Neuronal stem cell (in vitro differentiated cells): ENCODE data around the gene RBM6.
A peak's percentile ranks its signal among the peaks of the same experiment; 100 is the strongest.

Source experiments
- DNase-seq: peaks from one replicate; pipeline ENCODE4 v3.0.0-alpha.2; 2013; ENCODE audit warnings: low spot score
- H2AFZ ChIP-seq: one replicate; pipeline ENCODE4 v1.6.1; 2013; ENCODE audit warnings: mild to moderate bottlenecking, low read length, inconsistent platforms
- H2AK5ac ChIP-seq: 2 replicates; pipeline ENCODE4 v1.6.1; 2013; ENCODE audit warnings: low read depth, mild to moderate bottlenecking, inconsistent platforms, low read length, moderate library complexity, mixed read lengths
- H2BK120ac ChIP-seq: 2 replicates; pipeline ENCODE4 v1.6.1; 2013; ENCODE audit warnings: low read depth, mild to moderate bottlenecking, inconsistent platforms, low read length, moderate library complexity, mixed read lengths
- H2BK12ac ChIP-seq: one replicate; pipeline ENCODE4 v1.6.1; 2013; ENCODE audit warnings: low read length, inconsistent platforms
- H2BK15ac ChIP-seq: 2 replicates; pipeline ENCODE4 v1.6.1; 2013; ENCODE audit warnings: mild to moderate bottlenecking, low read length, inconsistent platforms, mixed read lengths
- H2BK5ac ChIP-seq: one replicate; pipeline ENCODE4 v1.6.1; 2013; ENCODE audit warnings: inconsistent platforms, mild to moderate bottlenecking, low read length, moderate library complexity
- H3K14ac ChIP-seq: one replicate; pipeline ENCODE4 v1.6.1; 2013; ENCODE audit warnings: low read length, inconsistent platforms
- H3K18ac ChIP-seq: 2 replicates; pipeline ENCODE4 v1.6.1; 2013; ENCODE audit warnings: low read length, inconsistent platforms
- H3K23ac ChIP-seq: 2 replicates; pipeline ENCODE4 v1.6.1; 2013; ENCODE audit warnings: low read depth, mild to moderate bottlenecking, mixed read lengths, low read length, inconsistent platforms; ENCODE audit not compliant: poor library complexity
- H3K27ac ChIP-seq: replicated peaks from 3 replicates; pipeline ENCODE4 v1.5.1; 2013; ENCODE audit warnings: low read length, inconsistent platforms
- H3K27me3 ChIP-seq, 3 experiments: 2 replicates each; pipeline ENCODE4 v1.6.1; 2013; ENCODE audit warnings: low read length in 3 of 3, mild to moderate bottlenecking in 2 of 3, inconsistent platforms in 1 of 3, low read depth in 1 of 3, mixed read lengths in 1 of 3, moderate library complexity in 1 of 3; ENCODE audit not compliant: control insufficient read depth in 3 of 3, insufficient read depth in 3 of 3
- H3K36me3 ChIP-seq, 2 donors: replicated peaks in 1 of 2; 2 replicates each; pipeline ENCODE4 v1.6.1; 2013; ENCODE audit warnings: low read length in 2 of 2; ENCODE audit not compliant: control insufficient read depth in 2 of 2, insufficient read depth in 2 of 2
- H3K4ac ChIP-seq: 2 replicates; pipeline ENCODE4 v1.6.1; 2013; ENCODE audit warnings: inconsistent platforms, mild to moderate bottlenecking, low read length, moderate library complexity
- H3K4me1 ChIP-seq, 2 donors: 1 replicate in 1 of 2; 2 replicates in 1 of 2; pipeline ENCODE4 v1.6.1; 2013; ENCODE audit warnings: low read length in 2 of 2, low read depth in 1 of 2; ENCODE audit not compliant: control insufficient read depth in 2 of 2, insufficient read depth in 1 of 2
- H3K4me2 ChIP-seq: one replicate; pipeline ENCODE4 v1.6.1; 2013; ENCODE audit warnings: mild to moderate bottlenecking, low read length, inconsistent platforms; ENCODE audit not compliant: insufficient read depth, poor library complexity, severe bottlenecking
- H3K4me3 ChIP-seq, 2 donors: 2 replicates each; pipeline ENCODE4 v1.5.1; 2013; ENCODE audit warnings: low read length in 2 of 2, mild to moderate bottlenecking in 2 of 2, inconsistent platforms in 1 of 2, moderate library complexity in 1 of 2
- H3K79me1 ChIP-seq: one replicate; pipeline ENCODE4 v1.6.1; 2013; ENCODE audit warnings: low read depth, mild to moderate bottlenecking, inconsistent platforms, low read length, moderate library complexity
- H3K9ac ChIP-seq: one replicate; pipeline ENCODE4 v1.6.1; 2013; ENCODE audit warnings: mild to moderate bottlenecking, low read depth, low read length, inconsistent platforms; ENCODE audit not compliant: poor library complexity
- H3K9me3 ChIP-seq, 2 donors: replicated peaks in 1 of 2; 2 replicates each; pipeline versions ENCODE3 to v1.6.1; 2013; ENCODE audit warnings: low read length in 2 of 2, mild to moderate bottlenecking in 2 of 2, inconsistent platforms in 1 of 2, low read depth in 1 of 2, mixed read lengths in 1 of 2, moderate library complexity in 1 of 2; ENCODE audit not compliant: control insufficient read depth in 2 of 2, insufficient read depth in 1 of 2
- H4K8ac ChIP-seq: one replicate; pipeline ENCODE4 v1.6.1; 2013; ENCODE audit warnings: low read depth, mild to moderate bottlenecking, inconsistent platforms, low read length, moderate library complexity
- H4K91ac ChIP-seq: one replicate; pipeline ENCODE4 v1.6.1; 2013; ENCODE audit warnings: low read length, low read depth, mild to moderate bottlenecking, inconsistent platforms; ENCODE audit not compliant: poor library complexity
- WGBS, 2 donors: extraction: QIAGEN DNeasy Blood & Tissue Kit; methylation state at CpG; one replicate each; pipeline ENCODE4 v1.1.7; 2013; ENCODE audit warnings: missing lambda C conversion rate in 2 of 2, mixed read lengths in 1 of 2; ENCODE audit not compliant: insufficient read length in 2 of 2, insufficient replicate concordance in 1 of 2; ENCODE audit errors: extremely low coverage in 2 of 2; 5-methylcytosine and 5-hydroxymethylcytosine counted together

The RBM6 gene

GRCh38 chr3:50122071-50122470 lies 182.1 kb downstream of the RBM6 start:
- DNase-seq, result no peak
- H4K8ac ChIP-seq, result no peak overlapping the region
- H3K4me3 ChIP-seq, result no peak overlapping the region
- no peak overlapping the region for H3K27ac ChIP-seq
- peak overlapping the region; percentile 99 for H2AK5ac ChIP-seq
- H3K9me3 ChIP-seq, result no peaks in the 10 kb centered on the region
- peaks cover 24 to 30% of the 10 kb centered on the region in 2 donors for H3K4me1 ChIP-seq
- peak overlapping the region; percentile 61 for H2BK12ac ChIP-seq
- no CpG with 5 or more reads among the region's 2 CpGs for WGBS, 2 donors
- H3K9ac ChIP-seq, result peak overlapping the region; percentile 7
- no peak overlapping the region for H2BK120ac ChIP-seq
- H3K4me2 ChIP-seq, result no peak overlapping the region
- peak overlapping the region; percentile 85 for H2BK5ac ChIP-seq
- H2AFZ ChIP-seq, result no peak overlapping the region
- no peak overlapping the region for H4K91ac ChIP-seq
- H2BK15ac ChIP-seq, result peak overlapping the region; percentile 40
- H3K14ac ChIP-seq, result no peak overlapping the region
- peaks cover 29 to 44% of the 10 kb centered on the region in 2 donors for H3K36me3 ChIP-seq
- no peaks in the 10 kb centered on the region for H3K79me1 ChIP-seq
- no peak overlapping the region for H3K4ac ChIP-seq
- H3K18ac ChIP-seq, result peak overlapping the region; percentile 31
- no peak overlapping the region for H3K23ac ChIP-seq
- H3K27me3 ChIP-seq, result no peaks in the 10 kb centered on the region

GRCh38 chr3:50122661-50123391 lies 182.9 kb downstream of the RBM6 start:
- Histone ChIP-seq H2BK5ac (peak overlapping the region; percentile 85), H3K79me1 (no peaks in the 10 kb centered on the region), H3K9me3 (no peaks in the 10 kb centered on the region), H3K23ac (peak overlapping the region; percentile 44), H3K27ac (no peak overlapping the region), H3K4me3 (no peak overlapping the region), H4K8ac (no peak overlapping the region), H2BK15ac (peak overlapping the region; percentile 87), H3K27me3 (no peaks in the 10 kb centered on the region), H3K36me3 (peaks cover 23 to 36% of the 10 kb centered on the region in 2 donors), H2BK120ac (no peak overlapping the region), H2AFZ (no peak overlapping the region), H3K4me2 (no peak overlapping the region), H3K4ac (no peak overlapping the region), H4K91ac (peak overlapping the region; percentile 24), H3K4me1 (peaks cover 24 to 32% of the 10 kb centered on the region in 2 donors), H3K14ac (peak overlapping the region; percentile 14), H2BK12ac (peak overlapping the region; percentile 66), H3K18ac (peak overlapping the region; percentile 88), H3K9ac (no peak overlapping the region), H2AK5ac (peak overlapping the region; percentile 99)
- no peak for DNase-seq
- no CpG with 5 or more reads among the region's 14 CpGs for WGBS, 2 donors

GRCh38 chr3:50123394-50124051 lies 183.6 kb downstream of the RBM6 start:
- Histone ChIP-seq H3K27me3 (no peaks in the 10 kb centered on the region), H2BK15ac (peak overlapping the region; percentile 87), H3K18ac (peak overlapping the region; percentile 88), H3K14ac (peak overlapping the region; percentile 41), H3K36me3 (peaks cover 16 to 29% of the 10 kb centered on the region in 2 donors), H3K4me1 (peaks cover 24 to 32% of the 10 kb centered on the region in 2 donors), H3K4me3 (no peak overlapping the region), H3K23ac (peak overlapping the region; percentile 44), H3K9ac (no peak overlapping the region), H2AK5ac (peak overlapping the region; percentile 99), H4K8ac (no peak overlapping the region), H3K79me1 (no peaks in the 10 kb centered on the region), H3K4me2 (no peak overlapping the region), H2BK5ac (peak overlapping the region; percentile 85), H2BK12ac (peak overlapping the region; percentile 66), H2AFZ (no peak overlapping the region), H3K4ac (no peak overlapping the region), H3K27ac (no peak overlapping the region), H2BK120ac (peak overlapping the region; percentile 24), H3K9me3 (no peaks in the 10 kb centered on the region), H4K91ac (no peak overlapping the region)
- no CpG with 5 or more reads among the region's 4 CpGs for WGBS, 2 donors
- no peak for DNase-seq
